Gastroesophageal sphincter (tissue), 4 donors: Measurements from ENCODE around the gene SND1. TPM values are rescaled to one million over a fixed set of nuclear protein-coding genes. Genes with fewer than 3 reads are reported as not detected.

Source experiments
- ATAC-seq: fragments of 150-250 bp; one replicate; pipeline ENCODE4 v1.9.1; 2016; ENCODE audit warnings: mild to moderate bottlenecking, moderate library complexity
- H3K27ac ChIP-seq, 4 donors: fragments of 200-600 bp; sonication (generic) in 3 of 4; 1 replicate in 3 of 4; 2 replicates in 1 of 4; pipeline ENCODE4 v1.5.1; 2016 to 2019
- H3K27me3 ChIP-seq: fragments of 200-600 bp; sonication (generic); one replicate; pipeline ENCODE4 v1.5.1; 2019
- H3K36me3 ChIP-seq, 2 donors: fragments of 200-600 bp; sonication (generic); one replicate each; pipeline ENCODE4 v1.5.1; 2019; ENCODE audit warnings: control low read depth in 1 of 2
- H3K4me1 ChIP-seq, 3 donors: fragments of 200-600 bp; sonication (generic); 1 replicate in 2 of 3; 2 replicates in 1 of 3; pipeline ENCODE4 v1.5.1; 2016 to 2019; ENCODE audit warnings: control low read depth in 2 of 3
- H3K4me3 ChIP-seq, 2 donors: fragments of 200-600 bp; sonication (generic); one replicate each; pipeline ENCODE4 v1.5.1; 2019; ENCODE audit warnings: mild to moderate bottlenecking in 1 of 2, moderate library complexity in 1 of 2
- H3K9me3 ChIP-seq, 3 donors: fragments of 200-600 bp; sonication (generic); one replicate each; pipeline ENCODE4 v1.5.1; 2017 to 2019; ENCODE audit warnings: control low read depth in 2 of 3
- EP300 ChIP-seq: sonication (generic); formaldehyde crosslinking; IDR thresholded peaks from one replicate; pipeline ENCODE4 v1.6.1; 2017; ENCODE audit warnings: antibody characterized with exemption, mild to moderate bottlenecking
- POLR2A ChIP-seq, 2 donors: fragments of 450-650 bp; IDR thresholded peaks; one replicate each; pipeline ENCODE4 v1.6.1; 2017; ENCODE audit warnings: antibody characterized with exemption in 2 of 2, mild to moderate bottlenecking in 2 of 2, moderate library complexity in 1 of 2
- POLR2AphosphoS5 ChIP-seq: sonication (generic); formaldehyde crosslinking; IDR thresholded peaks from one replicate; pipeline ENCODE4 v1.6.1; 2017; ENCODE audit warnings: antibody characterized with exemption
- WGBS, 2 donors: methylation state at CpG; one replicate each; pipeline ENCODE4 v1.1.5; 2018; ENCODE audit warnings: low coverage in 1 of 2; 5-methylcytosine and 5-hydroxymethylcytosine counted together
- total RNA-seq, 4 donors: library from RNA; depleted of rRNA; stranded (reverse); fragments of >200 nt; gene quantifications; one replicate each; pipeline ENCODE4 v1.1.0, GENCODE V29; 2016
- TF ChIP-seq, protein P1 (sequence below), 4 experiments: fragments of 200-600 bp in 2 of 4; fragments of 450-650 bp in 2 of 4; sonication (generic) in 1 of 4; IDR thresholded peaks; one replicate each; pipeline ENCODE4 v1.5.1; 2017 to 2019; ENCODE audit warnings: antibody characterized with exemption in 4 of 4, mild to moderate bottlenecking in 2 of 4, moderate library complexity in 2 of 4

Gene SND1
- total RNA-seq, 4 donors from 2014 or later: 97.1 to 119 (median 103) TPM

DNA sequence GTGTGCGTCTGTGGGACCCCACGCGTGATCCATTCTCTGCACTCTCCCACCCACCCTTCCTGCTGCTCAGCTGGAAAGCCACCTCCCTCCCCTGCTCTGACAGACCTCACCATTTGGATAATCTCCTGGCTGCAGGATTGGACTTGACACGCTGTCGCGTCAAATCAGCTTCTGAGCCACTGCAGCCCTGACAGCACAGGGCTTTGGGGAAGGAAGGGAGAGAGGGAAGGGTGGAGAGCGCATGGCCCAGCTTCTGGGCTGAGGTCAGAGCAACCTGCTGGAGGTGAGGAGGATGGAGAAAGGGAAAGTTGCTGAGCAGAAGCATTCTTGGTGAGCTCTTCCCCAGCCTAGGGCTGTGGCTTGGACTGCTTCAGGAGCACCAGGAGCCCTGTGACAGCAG is 428.2 kb downstream of the SND1 start:
- Histone ChIP-seq H3K27me3 (no peaks in the 10 kb centered on the region), H3K4me3 (no peak overlapping the region), H3K9me3 (no peaks in the 10 kb centered on the region), H3K36me3 (peaks cover 0 to 89% of the 10 kb centered on the region in 2 donors), H3K27ac (no peak overlapping the region), H3K4me1 (peaks cover 0 to 14% (median 5%) of the 10 kb centered on the region in 3 donors)
- ATAC-seq: no peak
- WGBS, 2 donors: 89 to 94% methylated on average over 6 to 7 of the region's 7 CpGs
- TF ChIP-seq EP300: no peak
- no peak for TF ChIP-seq POLR2A (IDR thresholded peaks at IDR 0.05)
- TF ChIP-seq POLR2AphosphoS5: no peak
- TF ChIP-seq, protein P1, sequence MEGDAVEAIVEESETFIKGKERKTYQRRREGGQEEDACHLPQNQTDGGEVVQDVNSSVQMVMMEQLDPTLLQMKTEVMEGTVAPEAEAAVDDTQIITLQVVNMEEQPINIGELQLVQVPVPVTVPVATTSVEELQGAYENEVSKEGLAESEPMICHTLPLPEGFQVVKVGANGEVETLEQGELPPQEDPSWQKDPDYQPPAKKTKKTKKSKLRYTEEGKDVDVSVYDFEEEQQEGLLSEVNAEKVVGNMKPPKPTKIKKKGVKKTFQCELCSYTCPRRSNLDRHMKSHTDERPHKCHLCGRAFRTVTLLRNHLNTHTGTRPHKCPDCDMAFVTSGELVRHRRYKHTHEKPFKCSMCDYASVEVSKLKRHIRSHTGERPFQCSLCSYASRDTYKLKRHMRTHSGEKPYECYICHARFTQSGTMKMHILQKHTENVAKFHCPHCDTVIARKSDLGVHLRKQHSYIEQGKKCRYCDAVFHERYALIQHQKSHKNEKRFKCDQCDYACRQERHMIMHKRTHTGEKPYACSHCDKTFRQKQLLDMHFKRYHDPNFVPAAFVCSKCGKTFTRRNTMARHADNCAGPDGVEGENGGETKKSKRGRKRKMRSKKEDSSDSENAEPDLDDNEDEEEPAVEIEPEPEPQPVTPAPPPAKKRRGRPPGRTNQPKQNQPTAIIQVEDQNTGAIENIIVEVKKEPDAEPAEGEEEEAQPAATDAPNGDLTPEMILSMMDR (IDR thresholded peaks at IDR 0.05): no peak

DNA sequence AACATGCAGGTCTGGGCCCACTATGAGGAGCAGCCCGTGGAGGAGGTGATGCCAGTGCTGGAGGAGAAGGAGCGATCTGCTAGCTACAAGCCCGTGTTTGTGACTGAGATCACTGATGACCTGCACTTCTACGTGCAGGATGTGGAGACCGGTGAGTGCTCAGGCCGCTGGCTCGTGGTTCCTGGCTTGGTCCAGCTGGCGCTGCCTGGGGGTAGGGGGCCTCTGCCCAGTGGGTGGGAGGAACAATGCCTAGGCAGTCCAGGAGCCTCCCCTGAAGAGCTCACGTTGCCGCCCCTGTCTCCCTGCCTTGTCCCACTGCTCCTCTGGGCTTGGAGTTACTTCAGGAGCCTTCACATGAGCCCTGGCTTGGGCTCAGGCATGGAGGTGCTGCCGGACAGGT is 429.4 kb downstream of the SND1 start:
- Histone ChIP-seq H3K9me3 (no peaks in the 10 kb centered on the region), H3K4me3 (no peak overlapping the region), H3K27ac (no peak overlapping the region), H3K36me3 (peaks cover 0 to 90% of the 10 kb centered on the region in 2 donors), H3K4me1 (peaks cover 0 to 14% (median 5%) of the 10 kb centered on the region in 3 donors), H3K27me3 (no peaks in the 10 kb centered on the region)
- no peak for ATAC-seq
- TF ChIP-seq, protein P1 (IDR thresholded peaks at IDR 0.05): no peak
- no peak for TF ChIP-seq POLR2A (IDR thresholded peaks at IDR 0.05)
- no peak for TF ChIP-seq POLR2AphosphoS5
- TF ChIP-seq EP300: no peak
- 95% methylated on average over 4 of the region's 11 CpGs; no CpG with 5 or more reads in 1 of the 2 donors for WGBS, 2 donors

DNA sequence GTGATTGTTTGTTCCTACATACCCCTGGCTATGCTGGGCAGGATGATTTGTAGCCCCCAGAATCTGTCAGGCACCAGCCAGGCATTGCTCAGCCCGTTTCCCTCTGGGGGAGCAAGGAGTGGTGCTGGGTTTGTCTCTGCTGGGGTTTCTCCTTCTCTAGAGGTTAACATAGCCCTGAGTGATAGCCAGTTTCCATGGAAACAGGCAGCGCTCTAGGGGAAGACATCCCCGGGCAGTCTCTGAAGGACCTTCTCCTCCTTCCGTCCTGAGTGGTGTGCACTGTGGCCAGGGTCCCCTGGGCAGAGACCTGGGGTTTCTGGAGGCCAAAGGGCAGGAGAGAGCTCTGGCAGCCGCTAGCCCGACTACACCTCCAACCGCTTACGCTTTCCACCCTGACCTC is 429.8 kb downstream of the SND1 start:
- no peak for ATAC-seq
- 89% methylated on average over 5 of the region's 8 CpGs; no CpG with 5 or more reads in 1 of the 2 donors for WGBS, 2 donors
- Histone ChIP-seq H3K27ac (no peak overlapping the region), H3K27me3 (no peaks in the 10 kb centered on the region), H3K36me3 (peaks cover 0 to 94% of the 10 kb centered on the region in 2 donors), H3K4me1 (peaks cover 0 to 9% (median 4%) of the 10 kb centered on the region in 3 donors), H3K9me3 (no peaks in the 10 kb centered on the region), H3K4me3 (no peak overlapping the region)
- no peak for TF ChIP-seq POLR2A (IDR thresholded peaks at IDR 0.05)
- TF ChIP-seq, protein P1 (IDR thresholded peaks at IDR 0.05): no peak
- no peak for TF ChIP-seq EP300
- TF ChIP-seq POLR2AphosphoS5: no peak

DNA sequence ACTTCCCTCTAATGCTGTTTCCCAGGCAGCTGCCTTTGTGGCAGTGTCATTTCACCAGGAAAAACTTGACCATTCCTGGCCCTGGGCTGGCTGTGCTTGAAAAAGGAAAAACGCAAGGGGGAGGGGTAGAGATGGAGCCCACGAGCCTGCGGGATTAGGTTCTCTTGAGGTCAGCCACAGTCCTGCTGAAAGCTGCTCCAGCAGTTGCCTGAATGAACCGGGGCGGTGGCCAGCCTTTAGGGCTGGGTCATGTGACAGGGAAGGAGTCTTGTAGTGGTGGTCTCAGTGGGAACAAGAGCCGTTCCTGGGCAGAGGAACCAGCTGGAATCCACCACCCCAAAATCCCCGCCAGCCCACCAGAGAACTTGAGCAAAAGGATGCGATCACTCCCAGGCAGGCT is 430.4 kb downstream of the SND1 start:
- no peaks in the 10 kb centered on the region for H3K9me3 ChIP-seq
- no peak for TF ChIP-seq POLR2A (IDR thresholded peaks at IDR 0.05)
- H3K4me1 ChIP-seq: peaks cover 0 to 3% (median 0%) of the 10 kb centered on the region in 3 donors
- H3K27me3 ChIP-seq: no peaks in the 10 kb centered on the region
- WGBS, 2 donors: 69% methylated on average over 4 of the region's 8 CpGs; no CpG with 5 or more reads in 1 of the 2 donors
- no peak overlapping the region for H3K4me3 ChIP-seq
- no peak overlapping the region for H3K27ac ChIP-seq
- peaks cover 0 to 98% of the 10 kb centered on the region in 2 donors for H3K36me3 ChIP-seq
- no peak for ATAC-seq

DNA sequence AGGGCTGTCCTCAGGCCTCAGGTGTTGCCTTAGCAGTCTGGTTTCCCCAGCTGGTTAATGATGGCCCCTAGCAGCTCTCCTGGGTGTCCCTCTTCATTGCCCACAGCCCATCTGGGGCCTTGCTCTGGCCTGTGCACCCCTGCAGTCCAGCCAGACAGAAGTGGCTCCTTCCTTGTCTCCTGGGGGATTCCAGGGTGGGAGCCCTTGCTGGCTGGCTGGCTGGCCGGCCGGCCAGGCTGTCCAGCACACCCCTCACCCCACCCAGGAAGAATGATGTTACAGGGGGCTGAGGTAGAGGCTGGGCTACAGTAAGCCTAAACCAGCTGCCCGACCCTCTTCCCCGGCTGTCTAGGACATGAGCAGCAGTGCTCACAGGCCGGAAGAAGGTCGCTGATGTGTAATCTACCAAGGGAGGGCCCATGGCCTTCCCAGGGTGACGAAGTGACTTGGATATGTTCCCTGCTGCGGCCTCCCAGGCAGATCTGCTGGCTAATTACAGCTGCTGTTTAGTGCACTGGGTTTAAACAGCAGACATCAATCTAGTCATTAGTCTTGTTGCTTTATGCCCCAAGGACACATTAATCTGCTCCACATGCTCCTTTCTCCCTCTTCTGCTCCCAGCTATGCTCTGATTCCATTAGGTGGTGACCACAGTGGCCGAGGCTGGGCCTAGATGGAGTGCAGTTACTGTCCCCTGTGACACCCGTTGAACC is 433.1 kb downstream of the SND1 start:
- peaks cover 0 to 97% of the 10 kb centered on the region in 2 donors for H3K36me3 ChIP-seq
- no peaks in the 10 kb centered on the region for H3K9me3 ChIP-seq
- H3K27ac ChIP-seq: no peak overlapping the region
- no peaks in the 10 kb centered on the region for H3K4me1 ChIP-seq
- ATAC-seq: no peak
- H3K27me3 ChIP-seq: no peaks in the 10 kb centered on the region
- WGBS, 2 donors: no CpG with 5 or more reads among the region's 10 CpGs
- TF ChIP-seq POLR2AphosphoS5: no peak
- TF ChIP-seq, protein P1 (IDR thresholded peaks at IDR 0.05): no peak
- no peak for TF ChIP-seq EP300
- TF ChIP-seq POLR2A (IDR thresholded peaks at IDR 0.05): no peak
- no peak overlapping the region for H3K4me3 ChIP-seq
